Stimulated activated CD8-positive, alpha-beta memory T cell treated with anti-CD3 and anti-CD28 coated beads, Interleukin-12 subunit alpha, Interleukin-12 subunit beta, amount 100 ng/mL, for 1 hour (primary cell): ENCODE data around the gene OR51L1.
"Not testable (repeated sequence)": the region's sequence is repeated elsewhere in the genome, so short reads cannot be mapped to it uniquely, and the experiment has no call there.

Experiments
- DNase-seq: peaks from one replicate; pipeline ENCODE4 v3.0.0-alpha.2; 2020; ENCODE audit warnings: low read depth

OR51L1 gene, protein sequence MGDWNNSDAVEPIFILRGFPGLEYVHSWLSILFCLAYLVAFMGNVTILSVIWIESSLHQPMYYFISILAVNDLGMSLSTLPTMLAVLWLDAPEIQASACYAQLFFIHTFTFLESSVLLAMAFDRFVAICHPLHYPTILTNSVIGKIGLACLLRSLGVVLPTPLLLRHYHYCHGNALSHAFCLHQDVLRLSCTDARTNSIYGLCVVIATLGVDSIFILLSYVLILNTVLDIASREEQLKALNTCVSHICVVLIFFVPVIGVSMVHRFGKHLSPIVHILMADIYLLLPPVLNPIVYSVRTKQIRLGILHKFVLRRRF

DNA sequence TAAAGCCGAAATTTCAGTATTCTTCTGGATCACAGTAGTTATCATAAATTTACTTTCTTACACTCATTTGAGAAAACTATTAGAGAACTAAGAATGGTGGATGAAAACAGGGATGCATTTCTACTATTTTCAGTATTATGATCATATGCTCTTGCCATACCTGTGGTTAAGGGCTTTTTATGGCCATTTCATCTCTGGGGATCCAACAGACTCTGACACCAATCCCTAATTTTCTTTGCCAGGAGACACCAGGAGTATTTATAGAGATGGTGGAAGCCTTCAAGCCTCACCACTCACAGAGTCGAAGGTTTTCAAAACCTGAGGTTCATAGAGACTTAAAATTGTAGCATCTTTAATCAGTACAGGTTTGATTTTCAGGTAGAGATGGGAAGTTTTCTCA is at the start of gene OR51L1:
TSS of gene OR51L1 (plus strand) at position 301 of the 400 bp plus-strand sequence. CDS start 4,132 bp downstream, outside the sequence.
- no peak for DNase-seq

DNA sequence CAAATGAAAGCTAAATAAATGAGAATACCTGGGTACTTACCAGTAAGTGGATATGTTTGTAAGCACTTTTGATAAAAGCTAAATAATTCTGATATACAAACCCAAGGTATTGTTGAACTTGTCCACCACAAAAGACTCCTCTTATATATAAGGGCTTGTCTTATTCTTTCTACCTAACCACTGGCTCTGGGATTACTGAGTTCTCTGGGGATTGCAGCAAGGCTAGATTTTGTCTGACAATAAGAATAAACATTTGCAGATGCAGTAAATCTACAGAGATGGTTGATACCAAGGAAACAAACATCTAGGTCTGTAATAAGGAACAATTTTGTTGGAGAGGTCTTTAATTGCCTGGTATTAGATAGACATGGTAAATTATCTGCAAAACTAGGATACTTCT is 47.1 kb upstream of the OR51L1 start, which contains the start of gene OR51A4:
TSS of gene OR51A4 (minus strand) at position 101 of the 400 bp plus-strand sequence. CDS start 505 bp downstream, outside the sequence.
- DNase-seq = no peak

DNA sequence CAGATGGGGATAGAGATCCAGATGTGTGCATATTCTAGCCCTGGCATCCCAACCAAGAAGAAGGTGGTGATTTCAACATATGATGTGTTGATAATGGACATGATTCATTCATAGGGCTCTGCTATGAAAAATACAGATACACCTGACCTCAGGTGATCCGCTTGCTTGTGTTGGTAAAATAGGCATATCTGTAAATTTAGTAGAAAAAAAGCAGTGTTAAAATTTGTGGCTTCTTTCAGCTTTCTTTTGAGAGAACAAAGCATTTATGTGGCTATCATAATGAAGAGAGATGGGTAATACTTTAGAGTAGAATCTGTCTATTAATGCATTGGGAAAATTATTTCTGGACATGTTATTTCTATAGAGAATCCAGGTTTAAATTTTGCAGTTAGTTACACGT is 39.0 kb upstream of the OR51L1 start, which contains the start of gene OR51A2:
TSS of gene OR51A2 (minus strand) at position 101 of the 400 bp plus-strand sequence. CDS start at position 101, 0 bp downstream.
- DNase-seq = not testable (repeated sequence)

DNA sequence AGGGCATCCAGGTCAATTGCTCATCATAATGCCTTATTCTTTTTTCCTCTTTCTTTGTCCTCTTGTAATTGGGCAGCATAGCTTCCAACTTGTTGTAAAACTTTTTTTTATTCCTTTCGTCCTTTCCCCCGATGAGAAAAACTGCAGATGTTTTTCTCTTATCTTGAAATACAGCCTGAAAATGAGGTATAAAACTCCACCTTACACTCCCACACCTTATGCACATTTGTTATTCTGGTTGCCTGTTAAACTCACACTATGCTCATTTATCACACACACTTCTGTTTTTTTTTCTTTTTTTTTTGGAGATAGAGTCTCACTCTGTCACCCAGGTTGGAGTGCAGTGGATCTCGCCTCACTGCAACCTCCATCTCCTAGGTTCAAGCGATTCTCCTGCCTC is 37.3 kb upstream of the OR51L1 start:
- no peak for DNase-seq

DNA sequence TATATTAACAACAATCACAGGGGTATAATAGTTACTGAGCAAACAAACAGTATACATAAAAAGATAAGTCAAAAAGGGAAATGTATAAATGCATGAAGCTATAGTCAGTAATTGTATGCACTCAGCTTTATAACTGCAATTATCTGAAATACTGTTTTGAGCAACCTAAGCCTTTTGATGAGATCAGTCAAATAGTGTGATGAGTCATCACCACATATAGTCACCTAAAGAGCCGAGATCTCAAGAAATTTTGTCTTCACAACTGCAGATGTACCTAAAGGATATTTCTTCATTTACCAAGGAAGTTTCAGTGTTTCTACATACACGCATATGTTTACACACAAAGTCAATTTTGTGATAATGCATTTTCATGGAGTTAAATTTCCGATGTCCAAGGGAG is 33.8 kb upstream of the OR51L1 start:
- no peak for DNase-seq

DNA sequence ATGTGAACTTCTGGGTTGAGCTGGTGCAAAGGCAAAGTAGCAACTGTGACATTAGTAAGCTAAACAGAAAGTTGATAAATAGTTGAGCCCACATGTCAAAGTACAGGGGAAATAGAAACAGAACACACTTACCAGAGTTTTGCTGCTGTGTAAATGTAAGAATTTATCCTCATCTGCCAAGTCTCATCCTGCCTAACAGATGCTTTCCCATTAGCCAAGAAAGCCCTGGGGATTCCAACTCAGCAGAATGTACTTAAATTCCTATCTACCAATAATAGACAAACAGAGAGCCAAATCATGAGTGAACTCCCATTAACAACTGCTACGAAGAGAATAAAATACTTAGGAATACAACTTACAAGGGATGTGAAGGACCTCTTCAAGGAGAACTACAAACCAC is 31.8 kb upstream of the OR51L1 start:
- no peak for DNase-seq

DNA sequence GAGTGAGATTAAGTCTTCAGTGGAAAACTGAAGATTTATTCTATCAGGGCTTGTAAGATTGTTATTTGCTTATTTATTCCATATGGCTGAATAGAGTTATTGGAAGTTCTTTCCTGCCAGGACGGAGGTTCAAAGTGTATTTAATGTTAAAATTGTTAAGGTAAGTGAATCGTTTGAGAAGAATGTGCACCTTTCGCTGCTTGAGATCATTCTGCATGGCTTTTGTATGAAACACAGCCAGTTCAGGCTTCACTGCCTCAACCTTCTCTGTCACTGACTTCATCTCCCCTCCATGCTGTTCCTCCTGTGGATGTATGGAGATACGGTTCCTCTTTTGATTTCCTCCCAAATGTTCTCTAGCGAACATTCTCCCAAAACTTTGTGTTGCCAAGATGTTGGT is 19.2 kb upstream of the OR51L1 start:
- no peak for DNase-seq

DNA sequence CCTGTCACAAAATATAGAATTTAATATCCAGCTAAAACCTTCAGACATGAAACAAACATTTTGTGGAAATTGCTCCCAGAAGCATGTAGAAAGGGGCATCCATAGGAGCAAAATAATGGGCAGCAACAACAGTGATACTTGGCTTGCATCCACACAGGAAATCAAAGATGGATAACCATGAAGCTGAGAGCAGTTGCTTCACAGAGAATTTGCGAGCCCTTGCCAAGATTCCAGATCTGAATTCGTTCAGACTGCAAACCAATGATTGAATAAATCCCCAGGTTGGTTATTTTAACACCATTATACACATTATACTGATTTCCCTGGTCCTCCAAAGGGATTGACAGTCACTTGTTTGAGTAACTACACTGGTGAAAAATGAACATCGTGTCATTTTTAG is 15.6 kb upstream of the OR51L1 start:
- DNase-seq = no peak

DNA sequence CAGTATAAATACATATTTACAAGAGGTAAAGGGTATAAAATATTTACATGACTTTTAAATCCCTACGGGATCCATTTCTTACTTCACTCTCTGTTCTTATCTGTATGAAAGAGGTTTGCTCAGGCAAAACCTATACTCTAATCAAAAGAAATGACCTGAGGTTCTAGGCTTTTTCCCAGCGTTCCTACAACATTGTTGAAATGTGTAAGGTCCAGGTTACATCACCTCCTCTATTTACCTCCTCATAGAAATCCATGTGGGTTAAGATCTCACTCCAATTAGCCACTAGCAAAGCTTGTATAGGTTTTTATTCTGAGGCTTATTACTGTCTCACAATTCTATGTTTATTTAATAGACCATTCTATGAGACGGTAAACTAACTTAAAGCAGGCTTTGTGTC is 12.0 kb upstream of the OR51L1 start:
- no peak for DNase-seq

DNA sequence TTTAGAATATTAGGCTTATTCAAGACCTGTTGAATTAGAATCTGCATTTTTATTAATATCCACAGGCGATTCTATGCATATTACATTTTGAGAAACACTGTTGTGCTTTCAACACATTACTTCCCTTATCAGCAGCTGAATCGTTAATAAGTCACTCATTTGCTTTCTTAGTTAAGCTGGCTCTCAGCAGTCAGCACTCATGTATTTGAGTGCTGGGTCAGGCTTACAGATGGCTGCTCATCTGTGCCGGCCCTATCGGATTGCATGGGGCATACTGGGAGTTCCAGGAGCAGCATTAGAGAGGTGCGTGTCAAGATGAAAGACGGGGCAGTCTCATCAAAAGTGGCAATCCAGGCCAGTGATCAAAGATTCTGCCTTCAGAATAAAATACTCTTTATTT is 10.8 kb upstream of the OR51L1 start:
- DNase-seq = no peak

DNA sequence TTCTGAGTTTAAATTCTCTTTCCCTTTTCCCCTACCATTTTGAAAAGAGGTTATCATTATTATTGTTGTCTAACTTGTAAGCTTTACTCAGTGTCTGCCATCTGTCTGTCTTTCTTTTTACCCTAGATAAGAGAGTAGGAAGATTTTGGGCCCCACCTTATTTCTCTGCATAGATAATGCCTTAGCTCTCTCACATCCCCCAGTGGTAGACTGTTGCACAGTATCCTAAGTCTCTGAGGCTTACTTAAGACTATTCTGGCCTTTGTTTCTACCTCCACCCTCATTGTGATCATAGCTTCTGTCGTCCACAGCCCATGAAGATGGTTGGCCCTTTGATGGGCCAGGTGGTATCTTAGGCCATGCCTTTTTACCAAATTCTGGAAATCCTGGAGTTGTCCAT is 3.6 kb upstream of the OR51L1 start:
- DNase-seq = no peak

DNA sequence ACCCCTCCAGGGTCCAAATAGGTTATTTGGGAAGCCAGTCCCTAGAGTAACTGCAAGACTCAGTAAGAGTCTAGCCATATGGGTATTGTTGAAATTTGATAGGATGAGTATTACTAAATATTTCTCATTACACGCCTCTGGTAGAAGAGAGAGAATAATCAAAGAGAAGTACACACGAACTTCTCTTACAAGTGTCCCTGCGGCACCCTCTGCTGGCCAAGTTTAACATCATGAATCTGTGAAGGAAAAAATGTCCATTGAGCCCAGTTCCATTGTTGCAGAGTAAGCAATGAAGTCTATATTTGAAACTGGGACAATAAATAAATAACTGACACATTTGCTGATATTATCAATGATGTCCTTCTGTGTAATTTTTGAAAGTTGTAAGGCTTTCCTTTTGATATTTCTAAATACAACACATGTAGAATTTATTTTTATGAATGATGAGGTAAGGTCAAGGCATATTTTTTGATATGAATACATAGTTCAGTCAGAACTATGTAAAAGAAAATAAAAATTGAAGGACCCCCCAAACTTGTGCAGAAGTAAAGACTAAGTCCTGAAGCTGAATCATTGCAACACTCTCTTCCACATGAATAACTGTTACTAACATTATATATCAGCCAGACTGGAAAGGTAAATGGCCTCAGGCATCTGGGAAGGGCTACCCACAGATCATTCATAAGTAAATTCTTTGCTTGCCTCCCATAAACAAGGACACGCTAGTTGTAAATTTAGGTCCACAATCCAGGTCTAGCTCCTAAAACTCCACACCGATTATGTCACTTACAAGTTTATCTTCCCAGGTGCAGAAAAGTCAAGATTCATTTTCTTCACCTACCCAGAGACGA is 10.0 kb downstream of the OR51L1 start:
- no peak for DNase-seq

DNA sequence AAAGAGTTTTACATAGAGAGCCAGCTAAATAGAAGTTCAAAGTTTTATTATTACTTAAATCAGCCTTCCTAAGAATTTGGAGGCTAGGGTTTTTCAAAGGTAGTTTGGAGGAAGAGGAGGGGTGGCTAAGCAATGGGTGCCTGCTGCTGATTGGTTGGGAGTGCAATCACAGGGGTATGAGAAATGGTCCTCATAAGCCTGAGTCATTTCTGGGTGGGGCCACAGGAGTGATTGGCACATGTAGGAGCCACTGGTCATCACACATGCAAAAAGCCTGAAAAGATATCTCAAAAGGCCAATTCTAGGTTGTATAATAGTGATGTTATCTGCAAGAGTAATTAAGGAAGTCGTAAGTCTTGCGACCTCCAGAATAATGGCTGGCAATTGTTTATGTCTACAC is 12.9 kb downstream of the OR51L1 start:
- DNase-seq = no peak

DNA sequence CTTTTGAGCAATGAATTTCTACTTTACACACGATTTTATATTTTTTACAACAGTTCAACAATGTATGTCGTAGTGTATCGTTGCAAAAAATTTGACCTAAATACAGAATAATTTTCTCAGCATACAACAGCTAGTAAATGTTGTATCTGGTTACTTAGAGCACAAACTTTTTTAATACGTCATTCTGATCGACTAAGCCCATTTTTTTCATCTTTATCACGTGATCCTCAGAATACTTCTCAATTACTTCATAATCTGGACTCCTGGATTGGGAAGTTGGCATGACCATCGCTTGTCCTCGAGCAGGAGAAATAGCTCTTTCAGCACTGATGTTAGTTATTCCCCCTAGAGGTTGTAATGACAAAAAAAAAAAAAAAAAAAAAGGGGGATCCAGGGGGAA is 16.6 kb downstream of the OR51L1 start:
- DNase-seq = no peak

DNA sequence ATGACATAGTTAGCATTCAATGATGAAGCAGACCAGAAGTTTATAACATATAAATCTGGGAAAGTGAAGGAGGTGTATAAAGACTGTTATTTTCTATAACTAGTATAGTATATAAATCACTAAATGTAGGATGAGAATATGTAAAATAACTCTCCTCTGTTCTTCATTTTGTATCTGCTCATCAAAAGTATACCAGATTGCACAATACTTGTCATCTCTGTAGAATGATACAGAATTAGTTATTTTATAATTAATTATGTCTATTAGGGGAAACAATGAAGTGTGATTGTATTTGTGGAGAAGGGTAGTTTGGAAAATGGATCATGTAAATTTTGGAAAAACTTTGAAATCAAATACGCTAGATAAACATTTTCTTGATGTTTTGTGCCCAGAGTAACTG is 18.4 kb downstream of the OR51L1 start:
- no peak for DNase-seq

DNA sequence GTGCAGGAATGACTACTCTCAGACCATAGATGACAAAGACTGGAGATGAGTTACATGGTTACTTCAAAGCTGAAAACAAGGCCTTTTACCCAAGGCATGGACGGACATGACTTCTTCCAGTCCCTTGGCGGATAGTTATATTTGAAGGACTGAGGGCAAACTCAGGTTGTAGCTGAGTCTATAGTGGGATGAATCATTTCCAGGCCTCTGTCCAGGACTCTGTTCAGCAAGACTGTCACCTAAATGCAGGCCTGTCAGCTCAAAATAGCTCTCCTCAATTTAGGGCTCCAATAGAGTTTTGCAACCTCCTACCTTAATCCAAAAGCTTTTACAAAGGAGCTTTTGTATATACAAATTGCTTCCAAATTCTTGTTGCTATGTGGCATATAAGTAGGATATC is 27.3 kb downstream of the OR51L1 start:
- DNase-seq = no peak

DNA sequence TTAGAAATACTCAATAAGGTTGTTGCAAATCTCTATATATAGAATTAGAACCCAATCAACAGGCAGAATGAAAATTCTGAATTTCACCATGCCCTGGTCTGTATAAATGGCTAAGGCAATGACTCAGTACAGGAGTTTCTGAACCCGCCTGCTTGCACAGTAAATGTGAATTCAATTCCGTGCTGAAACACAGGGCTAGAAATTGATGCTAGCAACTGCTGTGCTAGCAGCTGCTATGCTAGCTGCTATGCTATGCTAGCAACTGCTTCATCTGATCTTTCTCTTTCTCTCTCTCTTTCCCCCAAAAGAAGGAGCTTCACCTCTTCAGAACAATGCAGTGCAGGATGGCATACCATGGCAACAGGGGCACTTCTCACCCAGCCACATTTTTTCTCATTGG is 42.0 kb downstream of the OR51L1 start:
- no peak for DNase-seq

DNA sequence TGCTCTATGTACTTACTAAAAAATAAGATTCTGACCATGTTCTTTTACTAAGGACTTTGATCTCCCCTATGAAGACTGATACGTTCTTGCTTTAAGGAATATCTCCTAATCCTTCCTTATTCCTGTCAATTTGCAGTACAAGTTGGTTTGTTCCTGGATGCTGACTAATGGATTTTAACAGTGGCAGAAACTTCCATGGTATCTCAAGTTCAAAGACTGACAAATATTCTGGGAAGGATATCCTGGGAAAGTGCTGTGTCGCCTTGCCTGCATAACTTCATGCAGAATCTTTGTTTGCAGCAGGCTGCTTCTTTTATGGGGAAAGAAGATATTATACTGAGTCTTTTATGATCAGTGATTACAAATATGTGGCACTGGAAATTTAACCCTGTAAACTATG is 43.3 kb downstream of the OR51L1 start:
- no peak for DNase-seq

DNA sequence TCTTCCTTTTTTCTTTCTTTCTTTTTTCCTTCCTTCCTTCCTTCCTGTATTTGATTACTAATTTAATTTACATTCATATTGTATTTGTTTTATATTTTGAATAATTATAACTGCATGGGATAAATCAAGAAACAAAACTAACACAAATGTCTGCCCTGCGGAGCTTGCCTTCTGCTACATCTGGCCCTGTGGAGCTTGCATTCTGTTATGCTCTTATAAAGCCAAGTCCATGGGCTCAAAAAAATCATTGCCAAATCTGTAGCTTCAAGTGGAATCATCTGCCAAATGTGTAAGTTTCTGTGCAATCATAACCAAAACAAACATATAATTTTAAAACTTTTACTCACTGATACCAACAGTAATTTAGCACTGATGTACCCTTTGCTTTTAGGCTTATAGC is 43.7 kb downstream of the OR51L1 start:
- DNase-seq = no peak

DNA sequence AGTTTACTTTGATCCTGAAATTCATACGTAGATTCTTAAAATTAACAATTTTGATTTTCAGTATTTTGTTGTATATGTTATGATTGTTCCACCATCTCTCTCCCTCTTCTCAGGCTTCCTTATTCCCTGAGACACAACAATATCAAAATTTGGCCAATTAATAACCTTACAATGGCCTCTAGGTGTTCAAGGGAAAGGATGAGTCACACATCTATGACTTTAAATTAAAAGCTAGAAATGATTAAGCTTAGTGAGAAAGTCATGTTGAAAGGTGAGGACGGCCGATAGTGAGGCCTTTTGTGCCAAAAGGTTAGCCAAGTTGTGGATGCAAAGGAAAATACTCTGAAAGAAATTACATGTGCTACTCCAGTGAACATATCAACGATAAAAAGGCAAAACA is 46.2 kb downstream of the OR51L1 start:
- DNase-seq = no peak

DNA sequence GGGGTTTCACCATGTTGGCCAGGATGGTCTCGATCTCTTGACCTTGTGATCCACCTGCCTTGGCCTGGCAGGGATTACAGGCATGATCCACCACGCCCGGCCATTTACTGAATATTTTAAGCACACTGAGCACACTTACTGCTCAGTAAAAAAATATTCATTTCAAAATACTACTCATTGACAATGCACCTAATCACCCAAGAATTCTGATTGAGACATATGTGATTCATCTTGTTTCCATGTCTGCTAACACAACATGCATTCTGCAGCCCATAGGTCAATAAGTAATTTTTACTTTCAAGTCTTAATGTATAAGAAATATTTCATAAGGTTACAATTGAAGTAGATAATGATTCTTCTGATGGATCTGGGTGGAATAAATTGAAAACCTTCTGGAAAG is 47.4 kb downstream of the OR51L1 start:
- no peak for DNase-seq

DNA sequence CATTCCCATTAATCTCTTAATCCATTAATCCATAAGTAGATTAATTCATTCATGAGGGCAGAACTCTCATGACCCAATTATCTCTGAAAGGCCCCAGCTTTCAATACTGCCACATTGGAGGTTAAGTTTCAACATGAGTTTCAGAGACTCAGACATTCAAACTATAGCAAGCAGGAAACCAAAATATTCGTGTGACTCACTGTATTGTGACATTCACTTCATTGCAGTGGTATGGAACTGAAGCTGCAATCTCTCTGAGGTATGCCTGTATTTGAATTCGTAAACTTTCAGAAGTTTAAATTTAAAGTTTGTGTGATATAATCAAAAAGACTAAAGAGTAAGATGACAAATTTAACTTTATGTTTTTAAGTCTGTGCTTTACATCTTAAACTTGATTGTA is 48.7 kb downstream of the OR51L1 start:
- no peak for DNase-seq

DNA sequence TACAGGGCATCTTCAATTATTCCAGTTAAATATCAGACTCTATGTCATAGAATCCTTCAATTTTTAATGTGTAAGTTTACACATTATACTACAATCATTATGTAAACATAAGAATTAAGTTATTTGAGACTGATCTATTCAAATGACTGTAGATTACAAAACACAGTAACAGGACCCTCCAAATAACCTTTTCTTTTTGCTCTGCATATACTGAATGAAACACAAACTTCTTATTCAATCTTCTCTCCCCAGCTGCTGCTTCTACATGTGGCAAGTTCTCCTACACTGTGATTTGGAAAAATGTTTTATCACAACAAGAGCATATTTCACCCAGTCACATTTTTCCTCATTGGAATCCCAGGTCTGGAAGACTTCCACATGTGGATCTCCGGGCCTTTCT is 51.6 kb downstream of the OR51L1 start, which contains the start of gene OR52J3:
TSS of gene OR52J3 (plus strand) at position 301 of the 400 bp plus-strand sequence. CDS start at position 301, 0 bp downstream.
- no peak for DNase-seq
